Aorta (tissue), 5 donors: ENCODE data around the gene KPNA6. TPM values are rescaled to one million over a fixed set of nuclear protein-coding genes. Genes with fewer than 3 reads are reported as not detected.
A peak's percentile ranks its signal among the peaks of the same experiment; 100 is the strongest.
"Not testable (repeated sequence)": the region's sequence is repeated elsewhere in the genome, so short reads cannot be mapped to it uniquely, and the experiment has no call there.

Experiments used
- ATAC-seq: fragments of 200-7000 bp; cut with Tn5 transposase; one replicate; pipeline ENCODE4 v1.9.1; 2022; ENCODE audit warnings: moderate library complexity; ENCODE audit not compliant: low FRiP score
- DNase-seq, 2 donors: peaks; one replicate each; pipeline ENCODE4 v3.0.0-alpha.2; 2020
- H3K27ac ChIP-seq, 2 donors: one replicate each; pipeline ENCODE4 v1.5.1; 2013; ENCODE audit warnings: low read length in 2 of 2, mild to moderate bottlenecking in 2 of 2, moderate library complexity in 2 of 2, control low read depth in 1 of 2, inconsistent platforms in 1 of 2, low read depth in 1 of 2
- H3K27me3 ChIP-seq, 2 donors: one replicate each; pipeline ENCODE4 v1.6.1; 2013; ENCODE audit warnings: control low read depth in 1 of 2, low read length in 1 of 2, mild to moderate bottlenecking in 1 of 2, moderate library complexity in 1 of 2; ENCODE audit not compliant: insufficient read depth in 2 of 2, control insufficient read depth in 1 of 2
- H3K36me3 ChIP-seq, 2 donors: one replicate each; pipeline ENCODE4 v1.6.1; 2013; ENCODE audit warnings: control low read depth in 1 of 2, low read length in 1 of 2, mild to moderate bottlenecking in 1 of 2; ENCODE audit not compliant: insufficient read depth in 2 of 2, control insufficient read depth in 1 of 2
- H3K4me1 ChIP-seq, 2 donors: one replicate each; pipeline ENCODE4 v1.6.1; 2013; ENCODE audit warnings: low read length in 2 of 2, control low read depth in 1 of 2, mild to moderate bottlenecking in 1 of 2, moderate library complexity in 1 of 2; ENCODE audit not compliant: insufficient read depth in 2 of 2, control insufficient read depth in 1 of 2
- H3K4me3 ChIP-seq, 2 donors: one replicate each; pipeline ENCODE4 v1.5.1; 2013; ENCODE audit warnings: low read length in 2 of 2, control low read depth in 1 of 2, mild to moderate bottlenecking in 1 of 2
- H3K9me3 ChIP-seq: one replicate; pipeline ENCODE4 v1.6.1; 2013; ENCODE audit warnings: mild to moderate bottlenecking, low read length; ENCODE audit not compliant: control insufficient read depth
- WGBS, 2 donors: extraction: QIAGEN DNeasy Blood & Tissue Kit; methylation state at CpG; one replicate each; pipeline ENCODE4 v1.1.7; 2013; 5-methylcytosine and 5-hydroxymethylcytosine counted together
- intact Hi-C, 2 donors: fragments of 100-400 bp; cut with DNase I; formaldehyde crosslinking; loops; one replicate each; pipeline versions ENCODE4 v1.14.2 to v1.15.0; 2022
- polyA plus RNA-seq, 2 donors: library from polyadenylated mRNA; stranded (reverse); fragments of 200-250 nt; gene quantifications; one replicate each; pipeline ENCODE4 v1.2.3, GENCODE V29; 2013
- total RNA-seq, 2 donors: library from RNA; stranded (reverse); fragmentation: NEBNext Ultra II Directional; extraction: Animal tissue kit (Norgen Biotek cat#: 25700); gene quantifications; one replicate each; pipeline ENCODE4 v1.2.1, GENCODE V29; 2021
- donor health status: healthy with polysubstance abuse.
- donor health status: Bipolar disorder and iron deficiency.
- donor health status: DM: no; HTN: no; CAD: no.
- donor health status: DM: no; HTN: no; CAD: no.
- donor health status: DM: yes; HTN: yes; CAD: no.

Gene KPNA6
- total and polyA plus RNA-seq, 4 donors, result 8.8 to 66.2 (median 34.7) TPM

DNA sequence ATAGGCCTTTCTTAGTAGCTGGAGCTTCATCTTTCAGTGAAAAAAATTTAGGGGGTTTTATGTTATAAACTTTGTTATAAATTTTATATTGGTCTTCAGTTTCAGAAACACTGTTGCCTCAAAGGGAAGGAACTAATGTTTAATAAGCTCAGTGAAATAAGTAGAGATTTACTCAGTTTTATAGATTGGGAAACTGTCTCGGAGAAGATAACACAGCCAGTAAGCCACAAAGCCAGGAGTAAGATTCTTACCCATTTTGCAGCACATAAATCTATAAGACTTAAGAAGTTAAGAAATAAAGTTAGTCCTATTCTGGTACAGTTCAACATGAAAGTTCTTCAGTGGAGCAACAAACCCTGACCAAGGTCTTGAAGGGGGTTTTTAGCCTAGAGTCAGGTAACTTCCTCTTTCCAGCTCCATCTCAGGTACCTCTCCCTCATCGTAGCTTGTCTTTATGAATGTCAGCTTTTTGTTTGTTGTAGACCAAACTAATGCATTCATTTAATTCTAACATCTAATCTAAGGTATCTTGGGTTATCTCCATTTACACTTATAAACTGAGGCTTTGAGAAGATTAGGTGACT, 3.3 kb downstream of the KPNA6 start:
- Histone ChIP-seq H3K27ac (no peak overlapping the region), H3K4me1 (peaks cover 0 to 7% of the 10 kb centered on the region in 2 donors), H3K4me3 (no peak overlapping the region), H3K27me3 (no peaks in the 10 kb centered on the region), H3K36me3 (no peaks in the 10 kb centered on the region), H3K9me3 (no peaks in the 10 kb centered on the region)
- intact Hi-C loops, result no loop called here
- no peak for DNase-seq
- no peak for ATAC-seq
- WGBS, 2 donors, result 83% methylated on average over 2 of the region's 2 CpGs

DNA sequence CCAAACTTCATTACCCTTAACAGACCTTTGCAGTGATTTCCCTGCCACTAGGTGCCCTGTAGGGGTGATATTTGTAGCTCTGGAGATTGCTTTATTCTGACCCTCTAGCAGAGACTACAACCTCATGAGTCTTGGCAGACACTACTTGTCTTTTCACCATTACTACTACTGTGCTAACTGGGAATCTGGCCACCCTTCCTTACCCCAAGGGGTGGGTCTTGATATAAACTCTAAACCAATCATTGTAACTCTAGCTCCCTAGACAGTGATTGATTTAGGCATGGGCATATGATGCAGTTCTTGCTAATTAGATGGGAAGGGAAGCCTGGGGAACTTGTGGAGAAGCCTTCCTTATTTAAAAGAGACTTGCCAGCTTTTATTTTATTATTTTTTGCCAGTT, 3.9 kb downstream of the KPNA6 start:
- DNase-seq (no peak), ATAC-seq (no peak)
- H3K9me3 ChIP-seq, result no peaks in the 10 kb centered on the region
- peaks cover 1 to 13% of the 10 kb centered on the region in 2 donors for H3K4me1 ChIP-seq
- H3K36me3 ChIP-seq, result no peaks in the 10 kb centered on the region
- H3K27me3 ChIP-seq, result no peaks in the 10 kb centered on the region
- H3K27ac ChIP-seq, result no peak overlapping the region
- intact Hi-C loops, result no loop called here
- no peak overlapping the region for H3K4me3 ChIP-seq

DNA sequence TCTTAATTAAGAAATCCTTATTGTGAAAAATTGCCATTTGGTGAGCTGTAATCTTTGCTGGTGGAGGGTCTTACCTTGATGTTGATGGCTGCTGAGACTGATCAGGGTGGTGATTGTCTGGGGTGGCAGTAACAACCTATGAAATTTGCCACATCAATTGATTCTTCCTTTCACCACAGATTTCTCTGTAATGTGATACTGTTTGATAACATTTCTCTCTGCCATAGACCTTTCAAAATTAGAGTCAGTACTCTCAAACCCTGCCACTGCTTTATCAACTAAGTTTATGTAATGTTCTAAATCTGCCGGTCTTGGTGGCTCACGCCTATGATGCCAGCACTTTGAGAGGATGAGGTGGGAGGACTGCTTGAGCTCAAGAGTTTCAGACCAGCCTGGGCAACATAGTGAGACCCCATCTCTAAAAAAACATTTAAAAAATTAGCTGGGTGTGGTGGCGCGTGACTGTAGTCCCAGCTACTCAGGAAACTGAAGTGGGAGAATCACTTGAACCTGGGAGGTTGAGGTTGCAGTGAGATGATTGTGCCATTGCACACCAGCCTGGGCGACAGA, 5.0 kb downstream of the KPNA6 start:
- H3K9me3 ChIP-seq, result no peaks in the 10 kb centered on the region
- DNase-seq (no peak), ATAC-seq (no peak)
- 64 to 67% methylated on average over 5 of the region's 5 CpGs for WGBS, 2 donors
- no peaks in the 10 kb centered on the region for H3K36me3 ChIP-seq
- no peak overlapping the region for H3K27ac ChIP-seq
- intact Hi-C loops, result no loop called here
- H3K4me3 ChIP-seq, result no peak overlapping the region
- no peaks in the 10 kb centered on the region for H3K27me3 ChIP-seq
- peaks cover 2 to 15% of the 10 kb centered on the region in 2 donors for H3K4me1 ChIP-seq

DNA sequence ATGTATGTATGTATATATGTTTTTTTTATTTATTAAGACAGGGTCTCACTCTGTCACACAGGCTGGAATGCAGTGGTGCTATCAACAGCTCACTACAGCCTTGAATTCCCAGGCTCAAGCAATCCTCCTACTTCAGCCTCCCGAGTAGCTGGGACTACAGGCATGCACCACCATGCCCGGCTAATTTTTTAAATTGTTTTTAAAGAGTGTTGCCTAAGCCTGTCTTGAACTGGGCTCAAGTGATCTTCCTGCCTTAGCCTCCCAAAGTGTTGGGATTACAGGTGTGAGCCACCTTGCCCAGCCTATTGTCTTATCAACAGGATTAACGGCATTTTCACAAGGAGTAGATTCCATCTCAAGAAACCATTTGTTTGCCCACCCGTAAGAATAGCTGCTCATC, 5.6 kb downstream of the KPNA6 start:
- H3K27ac ChIP-seq, intact Hi-C loops, H3K9me3 ChIP-seq, H3K36me3 ChIP-seq, DNase-seq, H3K27me3 ChIP-seq, ATAC-seq, H3K4me3 ChIP-seq: not testable (repeated sequence)
- peaks cover 2 to 15% of the 10 kb centered on the region in 2 donors for H3K4me1 ChIP-seq
- WGBS, 2 donors, result 90 to 92% methylated on average over 4 of the region's 4 CpGs

DNA sequence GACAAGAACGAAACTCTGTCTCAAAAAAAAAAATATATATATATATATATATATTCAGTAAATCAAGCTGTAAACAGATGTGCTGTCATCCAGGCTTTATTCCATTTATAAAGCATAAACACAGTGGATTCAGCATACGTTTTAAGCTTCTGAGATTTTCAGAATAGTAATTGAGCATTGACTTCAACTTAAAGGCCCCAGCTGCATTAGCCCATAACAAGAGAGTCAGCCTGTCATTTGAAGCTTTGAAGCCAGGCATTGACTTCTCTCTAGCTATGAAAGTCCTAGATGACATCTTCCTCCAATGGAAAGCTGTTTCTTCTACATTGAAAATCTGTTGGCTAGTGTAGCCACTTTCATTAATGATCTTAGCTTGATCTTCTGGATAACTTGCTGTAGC, 6.6 kb downstream of the KPNA6 start:
- no peak overlapping the region for H3K27ac ChIP-seq
- H3K27me3 ChIP-seq, result no peaks in the 10 kb centered on the region
- no peak overlapping the region for H3K4me3 ChIP-seq
- WGBS, 2 donors, result 57 to 60% methylated on average over 2 of the region's 2 CpGs
- no peak for ATAC-seq
- intact Hi-C loops, result no loop called here
- H3K9me3 ChIP-seq, result no peaks in the 10 kb centered on the region
- H3K4me1 ChIP-seq, result peaks cover 2 to 15% of the 10 kb centered on the region in 2 donors
- no peak for DNase-seq
- H3K36me3 ChIP-seq, result no peaks in the 10 kb centered on the region

DNA sequence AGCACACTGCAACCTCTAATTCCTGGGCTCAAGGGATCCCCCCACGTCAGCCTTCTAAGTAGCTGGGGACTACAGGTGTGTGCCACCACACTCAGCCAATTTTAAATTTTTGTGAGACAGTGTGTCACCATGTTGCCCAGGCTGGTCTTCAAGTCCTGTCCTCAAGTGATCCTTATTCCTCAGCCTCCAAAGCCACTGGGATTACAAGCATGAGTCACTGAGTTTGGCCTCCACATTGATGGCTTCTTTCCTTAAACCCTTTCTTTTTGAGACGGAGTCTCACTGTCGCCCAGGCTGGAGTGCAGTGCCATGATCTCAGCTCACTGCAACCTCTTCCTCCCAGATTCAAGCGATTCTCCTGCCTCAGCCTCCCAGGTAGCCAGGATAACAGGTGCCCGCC, 7.6 kb downstream of the KPNA6 start:
- no peaks in the 10 kb centered on the region for H3K9me3 ChIP-seq
- peaks cover 2 to 15% of the 10 kb centered on the region in 2 donors for H3K4me1 ChIP-seq
- peak overlapping the region in 1 of 2 donors; percentile 80 for H3K27ac ChIP-seq
- DNase-seq (no peak), ATAC-seq (no peak)
- H3K4me3 ChIP-seq, result no peak overlapping the region
- intact Hi-C loops, result no loop called here
- no peaks in the 10 kb centered on the region for H3K27me3 ChIP-seq
- 60 to 68% methylated on average over 5 of the region's 5 CpGs for WGBS, 2 donors
- H3K36me3 ChIP-seq, result no peaks in the 10 kb centered on the region

DNA sequence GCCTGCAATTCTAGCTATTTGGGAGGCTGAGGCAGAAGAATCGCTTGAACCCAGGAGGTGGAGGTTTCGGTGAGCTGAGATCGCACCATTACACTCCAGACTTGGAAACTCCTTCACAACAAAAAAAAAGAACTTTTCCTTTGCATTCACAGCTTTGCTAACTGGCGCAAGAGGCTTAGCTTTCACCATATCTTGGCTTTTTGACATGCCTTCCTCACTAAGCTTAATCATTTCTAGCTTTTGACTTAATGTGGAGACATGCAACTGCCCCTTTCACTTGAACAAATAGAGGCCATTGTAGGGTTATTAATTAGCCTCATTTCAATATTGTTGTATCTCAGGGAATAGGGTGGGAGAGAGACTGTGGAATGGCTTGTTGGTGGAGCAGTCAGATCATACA, 8.7 kb downstream of the KPNA6 start:
- no peaks in the 10 kb centered on the region for H3K9me3 ChIP-seq
- ATAC-seq (no peak), DNase-seq (no peak)
- H3K4me3 ChIP-seq, result no peak overlapping the region
- H3K36me3 ChIP-seq, result no peaks in the 10 kb centered on the region
- no peaks in the 10 kb centered on the region for H3K27me3 ChIP-seq
- peaks cover 3 to 16% of the 10 kb centered on the region in 2 donors for H3K4me1 ChIP-seq
- H3K27ac ChIP-seq, result peak overlapping the region in 1 of 2 donors; percentile 86
- intact Hi-C loops, result no loop called here
- 82 to 87% methylated on average over 4 of the region's 4 CpGs for WGBS, 2 donors

DNA sequence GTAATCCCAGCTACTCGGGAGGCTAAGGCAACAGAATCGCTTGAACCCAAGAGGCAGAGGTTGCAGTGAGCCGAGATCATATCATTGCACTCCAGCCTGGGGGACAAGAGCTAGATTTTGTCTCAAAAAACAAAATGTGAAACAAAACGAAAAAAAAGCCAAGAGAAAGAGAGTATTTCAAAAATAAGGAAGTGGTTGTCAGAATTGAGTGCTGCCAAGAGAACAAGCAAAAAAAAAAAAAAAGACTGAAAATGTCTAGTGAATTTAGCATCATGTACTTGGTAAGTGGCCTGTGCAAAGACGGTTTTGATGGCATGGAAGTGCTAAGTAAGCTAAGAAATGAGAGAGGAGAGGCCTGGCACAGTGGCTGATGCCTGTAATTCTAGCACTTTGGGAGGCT, 14.3 kb downstream of the KPNA6 start:
- 41 to 45% methylated on average over 5 of the region's 5 CpGs for WGBS, 2 donors
- Histone ChIP-seq H3K4me1 (peaks cover 4% of the 10 kb centered on the region in 2 donors), H3K27ac (no peak overlapping the region), H3K27me3 (no peaks in the 10 kb centered on the region), H3K36me3 (no peaks in the 10 kb centered on the region), H3K4me3 (no peak overlapping the region), H3K9me3 (no peaks in the 10 kb centered on the region)
- intact Hi-C loops, result no loop called here
- ATAC-seq (no peak), DNase-seq (no peak)

DNA sequence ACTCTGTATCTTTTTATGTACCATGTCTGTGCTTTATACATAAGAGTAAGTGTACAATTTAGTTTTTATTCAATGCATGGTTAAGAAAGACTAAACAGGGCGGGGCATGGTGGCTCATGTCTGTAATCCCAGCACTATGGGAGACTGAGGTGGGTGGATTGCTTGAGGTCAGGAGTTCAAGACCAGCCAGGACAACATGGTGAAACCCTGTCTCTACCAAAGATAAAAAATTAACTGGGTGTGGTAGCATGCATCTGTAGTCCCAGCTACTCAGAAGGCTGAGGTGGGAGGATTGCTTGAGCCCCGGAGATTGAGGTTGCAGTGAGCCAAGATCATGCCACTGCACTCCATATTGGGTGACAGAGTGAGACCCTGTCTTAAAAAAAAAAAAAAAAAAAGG, 15.5 kb downstream of the KPNA6 start:
- H3K36me3 ChIP-seq, H3K4me3 ChIP-seq, H3K27ac ChIP-seq, DNase-seq, H3K9me3 ChIP-seq, ATAC-seq, H3K27me3 ChIP-seq, H3K4me1 ChIP-seq, intact Hi-C loops: not testable (repeated sequence)
- 95 to 96% methylated on average over 2 of the region's 2 CpGs for WGBS, 2 donors
